Gastrocnemius medialis (tissue), 4 donors: ENCODE measurements around the gene TTC17.

Source experiments
- CTCF ChIP-seq, 5 experiments: fragments of 450-650 bp in 3 of 5; fragments of 200-600 bp in 2 of 5; sonication (generic) in 2 of 5; IDR thresholded peaks in 4 of 5; conservative IDR thresholded peaks in 1 of 5; 1 replicate in 4 of 5; 2 replicates in 1 of 5; pipeline ENCODE4 v1.5.1; 2016 to 2019; ENCODE audit warnings: antibody characterized with exemption in 5 of 5, mild to moderate bottlenecking in 3 of 5, moderate library complexity in 3 of 5
- POLR2A ChIP-seq, 2 donors: fragments of 450-650 bp; IDR thresholded peaks; one replicate each; pipeline ENCODE4 v1.6.1; 2017; ENCODE audit warnings: antibody characterized with exemption in 2 of 2, mild to moderate bottlenecking in 2 of 2, moderate library complexity in 2 of 2

GRCh38 chr11:43443811-43444210 lies 85.1 kb downstream of the TTC17 start:
- TF ChIP-seq POLR2A (IDR thresholded peaks at IDR 0.05): no peak
- no peak for TF ChIP-seq CTCF (IDR thresholded peaks at IDR 0.05 in 4 of 5, conservative IDR thresholded peaks at IDR 0.05 in 1 of 5)
